NCI-H82 treated with DMSO at 0.1 percent for 48 hours (cell line): ENCODE measurements around the gene MAP1B.

Source experiments
- DNase-seq: peaks from one replicate; lab custom pipeline; 2025; ENCODE audit not compliant: unreplicated experiment; lab: John Stamatoyannopoulos, UW

MAP1B gene

DNA sequence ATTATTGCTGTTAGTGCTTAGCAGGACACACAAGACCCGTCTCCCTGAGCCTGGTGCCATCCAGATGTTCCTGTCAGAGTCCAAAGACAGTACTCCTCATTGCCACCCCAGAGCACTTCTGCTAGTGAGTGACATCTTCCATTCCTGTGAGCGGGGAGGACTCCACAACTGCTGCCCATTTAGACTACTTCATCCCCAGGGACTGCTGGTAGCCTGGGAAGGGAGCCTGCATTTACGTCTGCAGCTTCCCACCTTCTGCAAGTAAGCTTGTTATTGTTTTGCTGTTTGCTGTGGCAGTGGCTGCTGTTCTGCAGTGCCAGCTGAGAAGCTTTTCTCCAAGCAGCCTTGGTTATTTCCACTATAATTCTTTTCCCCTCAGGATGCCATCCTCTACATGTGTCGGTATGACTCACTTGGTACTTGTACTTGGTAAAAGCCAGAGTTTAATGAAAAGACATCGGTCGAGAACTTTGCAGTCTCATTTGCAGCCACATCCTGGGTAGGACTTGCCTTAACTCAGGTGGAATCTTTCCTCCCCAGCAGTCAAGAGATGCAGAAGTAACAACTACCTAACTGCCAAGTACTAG lies 10.6 kb upstream of the MAP1B start:
- no peak for DNase-seq

DNA sequence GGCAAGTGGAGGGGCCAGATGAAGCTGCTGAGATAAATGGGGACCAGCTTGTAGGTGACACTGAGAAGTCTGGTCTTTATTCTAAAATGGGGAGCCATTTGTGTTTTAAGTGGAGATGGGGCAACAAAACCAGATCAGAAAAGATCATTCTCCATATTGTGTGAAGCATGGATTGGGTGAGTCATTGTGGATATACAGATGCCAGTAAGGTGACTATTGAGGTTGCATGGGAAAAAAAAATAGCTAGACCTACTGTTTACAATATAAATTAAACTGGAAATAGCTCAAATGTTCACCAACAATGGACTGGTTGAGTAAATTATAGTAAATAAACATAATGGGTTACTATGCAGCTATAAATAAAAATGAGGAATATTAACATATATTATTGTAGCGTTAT lies 5.4 kb upstream of the MAP1B start:
- no peak for DNase-seq

DNA sequence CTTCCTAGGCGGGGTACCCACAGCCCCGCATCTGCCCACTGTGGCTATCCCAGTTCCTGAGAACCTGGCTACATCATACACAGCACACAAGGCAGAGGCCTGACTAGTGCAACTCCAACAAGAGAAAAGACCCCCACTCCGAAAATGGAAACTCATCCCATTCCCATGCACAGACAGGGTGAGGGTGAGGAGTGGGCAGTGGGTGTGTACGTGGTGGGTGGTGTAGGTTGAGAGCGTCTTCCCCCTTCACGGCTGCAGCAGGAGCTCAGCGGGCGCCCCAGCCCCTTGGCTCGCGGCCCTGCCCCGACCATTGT lies 501 bp upstream of the MAP1B start:
- no peak for DNase-seq

DNA sequence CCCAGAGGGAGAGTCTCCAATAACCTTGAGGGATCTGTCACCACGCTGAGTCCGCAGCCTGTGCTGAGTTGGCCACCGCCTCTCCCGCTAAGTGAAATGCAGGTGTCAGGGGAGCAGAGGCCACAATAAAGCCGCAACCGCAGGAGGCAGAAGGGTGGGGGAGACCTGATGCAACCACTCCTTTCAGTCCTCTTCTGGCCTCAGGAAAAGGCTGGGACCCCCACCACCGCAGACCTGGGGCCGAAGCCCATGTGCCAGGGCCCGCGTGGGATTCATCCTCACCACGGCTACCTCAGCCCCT lies 576 bp downstream of the MAP1B start:
- DNase-seq = peak; percentile 38

DNA sequence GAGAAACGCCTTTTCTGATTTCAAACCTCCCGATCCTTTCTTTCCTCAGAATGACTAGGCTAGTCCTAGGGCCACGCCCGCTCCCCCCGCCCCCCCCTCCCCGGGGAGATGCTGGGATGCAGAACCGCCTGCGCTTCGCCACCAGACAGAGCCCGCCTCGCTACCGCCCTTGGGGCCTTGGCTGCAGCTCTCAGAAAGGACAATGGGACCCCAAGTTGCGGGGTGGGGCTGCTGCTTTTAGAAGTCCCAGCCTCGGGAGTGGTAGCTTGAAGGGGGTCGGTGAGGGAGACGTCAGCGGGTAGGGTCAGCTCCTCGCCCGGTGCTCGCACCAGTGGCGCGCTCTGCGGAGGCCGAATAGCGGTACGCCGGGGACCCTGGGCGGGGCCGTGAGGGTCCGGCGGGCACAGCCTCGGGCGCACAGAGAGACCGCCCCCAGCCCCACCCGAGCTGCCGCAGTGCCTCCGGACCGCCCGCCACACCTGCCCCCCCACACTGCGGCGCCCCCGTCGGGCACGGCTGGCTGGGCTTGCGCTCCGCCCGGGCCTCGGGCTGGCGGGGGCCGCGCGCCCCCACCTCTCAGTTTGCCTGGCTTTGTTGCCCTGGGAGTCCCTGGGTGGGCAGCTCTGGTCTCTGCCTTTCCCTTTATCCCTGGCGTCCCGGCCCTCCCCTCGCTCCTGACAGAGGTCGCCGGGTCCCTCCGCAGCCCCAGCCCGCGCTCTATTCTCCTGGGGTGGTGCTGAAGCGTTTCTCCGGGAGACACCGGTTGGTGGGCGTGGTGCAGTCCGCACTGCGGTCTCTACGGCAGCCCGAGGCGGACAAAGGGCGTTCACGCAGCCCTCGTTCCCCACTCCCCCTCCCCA lies 1.2 kb downstream of the MAP1B start:
- peak; percentile 38 for DNase-seq

DNA sequence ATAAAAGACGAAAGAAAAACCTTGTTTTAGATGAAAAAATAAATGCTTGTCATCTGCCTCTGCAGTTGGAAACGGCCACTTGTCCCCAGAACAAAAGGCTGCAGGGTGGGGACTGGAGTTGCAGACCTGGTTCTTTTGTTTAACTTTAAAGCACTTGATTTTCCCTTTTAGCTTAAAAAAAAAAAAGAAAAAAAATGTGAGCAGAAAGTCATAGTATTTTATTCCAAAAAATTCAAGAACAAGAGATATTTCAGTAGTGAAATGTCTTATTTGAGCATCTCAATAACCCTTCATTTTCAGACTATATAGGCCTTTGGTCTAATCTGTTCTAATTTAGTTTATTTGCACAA lies 1.8 kb downstream of the MAP1B start:
- DNase-seq = no peak

- no peak for DNase-seq
Observed at GRCh38 chr5:72109625-72110024, 2.4 kb downstream of the MAP1B start.

GRCh38 chr5:72110394-72111013 lies 3.2 kb downstream of the MAP1B start:
- DNase-seq = no peak

- no peak for DNase-seq
Observed at GRCh38 chr5:72112389-72112788, 5.1 kb downstream of the MAP1B start.

DNA sequence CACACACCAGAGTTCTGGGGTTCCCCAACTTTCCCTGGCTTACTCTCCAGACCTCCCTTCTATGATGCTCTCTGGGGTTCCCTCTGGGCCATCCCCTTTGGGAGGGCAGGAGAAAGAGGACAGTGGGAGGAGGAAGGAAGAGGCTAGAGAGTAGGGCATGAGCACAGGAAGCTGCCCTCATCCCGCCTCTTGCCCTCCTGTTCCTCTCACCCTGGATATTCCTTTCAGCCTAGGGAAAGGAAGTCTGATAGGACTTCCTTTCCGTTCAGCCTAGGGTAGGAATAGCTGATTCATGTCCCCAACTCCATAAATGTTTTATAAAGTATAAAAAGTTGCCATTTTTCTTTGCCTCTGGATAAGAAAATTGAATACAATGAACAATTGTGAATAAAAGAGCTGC lies 7.4 kb downstream of the MAP1B start:
- no peak for DNase-seq

- no peak for DNase-seq
Observed at GRCh38 chr5:72115296-72115695, 8.0 kb downstream of the MAP1B start.

DNA sequence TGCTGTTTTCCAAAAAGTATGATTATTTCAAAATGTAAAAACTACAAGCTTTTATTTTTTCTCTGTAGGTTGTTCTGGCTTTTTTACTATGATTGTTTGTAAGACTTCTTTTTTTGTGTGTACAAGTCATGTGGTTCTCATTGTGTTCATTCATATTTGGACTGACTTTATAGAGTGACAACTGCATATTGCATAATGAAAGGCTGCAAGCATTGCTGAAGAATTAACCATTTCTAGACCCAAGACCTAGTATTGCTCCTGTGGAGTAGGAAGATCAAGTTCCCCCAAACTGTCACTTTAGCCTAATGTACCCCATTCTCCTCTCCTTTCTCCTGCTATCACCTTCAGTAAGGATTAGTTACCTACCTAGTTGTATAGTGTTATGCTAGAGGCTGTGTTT lies 10.0 kb downstream of the MAP1B start:
- DNase-seq = no peak

DNA sequence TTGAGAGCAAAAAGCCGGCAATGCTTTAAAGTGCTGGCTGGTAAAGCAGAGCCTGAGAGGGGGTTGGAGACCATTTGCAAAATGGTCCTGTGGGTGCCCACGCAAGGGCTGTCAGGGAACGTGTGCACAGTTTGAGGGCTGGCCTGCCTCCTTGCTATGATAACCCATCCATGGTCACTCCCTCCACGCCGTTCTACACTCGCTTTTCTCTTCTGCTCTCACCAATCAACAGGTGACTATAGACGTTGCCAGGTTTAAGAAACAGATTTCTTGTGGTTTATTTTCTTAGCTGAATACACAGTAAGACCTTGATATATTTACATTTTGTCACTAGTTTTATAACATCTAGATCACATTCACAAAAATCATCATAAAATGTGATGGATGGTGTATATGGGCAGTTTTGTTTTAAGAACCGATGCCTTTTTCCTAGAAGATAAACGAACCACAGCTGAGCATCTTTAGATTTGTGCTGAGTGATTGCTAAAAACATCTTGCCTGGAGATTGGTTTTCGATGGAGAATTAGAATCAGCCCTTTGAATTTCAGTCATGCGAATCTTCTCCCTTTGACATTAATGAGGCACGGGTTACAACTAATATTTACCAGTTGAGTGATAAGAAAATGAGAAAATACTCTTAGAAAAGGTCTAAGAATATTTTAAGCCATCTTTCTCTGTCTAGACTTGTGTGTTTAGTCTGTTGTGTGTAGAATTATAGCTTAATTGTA lies 13.9 kb downstream of the MAP1B start:
- no peak for DNase-seq

- DNase-seq = no peak
Observed at GRCh38 chr5:72121780-72122445, 14.6 kb downstream of the MAP1B start.

DNA sequence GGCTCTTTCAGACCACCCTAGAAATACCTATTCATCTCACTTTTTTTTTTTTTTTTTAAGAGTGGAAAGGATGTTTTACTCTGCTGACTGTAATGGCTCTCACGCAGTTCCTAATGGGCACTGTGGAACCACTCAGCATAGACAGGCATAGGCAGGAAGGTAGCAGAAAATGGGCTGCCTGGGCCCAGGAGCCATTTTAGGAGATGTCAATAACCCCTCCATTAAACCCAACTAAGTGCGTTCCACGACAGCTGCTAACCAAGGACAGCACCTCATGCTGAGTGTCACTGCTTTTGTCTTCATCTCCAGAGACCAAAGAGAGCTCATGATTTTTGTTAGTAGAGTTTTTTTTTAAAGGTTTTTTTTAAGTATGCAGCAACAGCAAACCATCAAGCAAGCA lies 15.3 kb downstream of the MAP1B start:
- no peak for DNase-seq

GRCh38 chr5:72123764-72124376 lies 16.6 kb downstream of the MAP1B start:
- no peak for DNase-seq

GRCh38 chr5:72125271-72125940 lies 18.1 kb downstream of the MAP1B start:
- DNase-seq = no peak

DNA sequence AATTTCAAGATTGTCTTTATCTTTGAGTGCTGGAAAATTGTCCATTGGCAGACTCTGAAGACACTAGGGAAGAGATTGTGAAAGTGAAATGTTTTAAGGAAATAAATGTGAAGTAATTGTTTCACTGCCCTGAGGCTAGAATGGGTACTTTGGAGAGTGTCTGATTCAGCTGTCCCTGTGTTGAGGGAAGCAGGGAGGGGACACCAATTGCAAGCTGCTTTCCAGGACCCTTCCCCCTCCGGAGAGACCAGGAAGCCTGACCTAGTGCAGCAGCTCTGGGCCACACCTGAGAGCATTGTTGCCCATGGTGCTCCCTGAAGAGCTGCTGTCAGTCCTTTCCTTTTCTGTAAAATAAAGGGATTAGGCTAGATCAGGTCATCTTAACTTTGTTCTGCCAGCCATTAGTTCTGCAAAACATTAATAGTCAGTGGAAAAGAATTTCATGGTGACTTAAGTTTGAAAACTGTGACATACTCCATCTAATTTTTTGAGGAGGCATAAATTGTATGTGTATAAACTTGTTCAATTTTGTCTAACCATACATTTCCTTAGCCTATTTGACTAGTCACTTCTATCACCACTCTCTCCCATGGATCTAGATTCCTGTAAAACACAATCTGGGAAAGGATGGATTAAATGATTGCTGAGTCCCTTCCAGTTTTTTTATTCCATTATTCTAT lies 18.8 kb downstream of the MAP1B start:
- no peak for DNase-seq

DNA sequence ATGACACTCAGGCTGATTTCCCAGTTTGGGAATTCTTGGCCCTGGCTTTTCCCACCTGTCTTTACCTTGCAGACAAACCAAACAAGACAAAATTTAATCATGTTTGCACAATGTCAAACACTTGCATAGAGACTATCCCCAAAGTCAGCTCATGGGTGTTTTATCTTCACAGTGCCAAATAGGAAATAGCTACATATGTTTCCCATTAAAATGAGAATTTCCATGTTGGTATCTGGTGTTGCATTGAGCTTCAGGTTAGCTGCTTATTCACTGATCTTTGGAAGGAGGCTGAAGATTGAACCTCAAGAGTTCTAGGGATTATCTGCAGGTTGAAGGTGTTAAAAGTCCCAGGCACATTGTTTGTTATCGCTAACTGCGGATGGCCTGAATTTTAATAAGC lies 19.5 kb downstream of the MAP1B start:
- DNase-seq = no peak

- DNase-seq = no peak
Observed at GRCh38 chr5:72129725-72130124, 22.4 kb downstream of the MAP1B start.
